ENCODE results near the gene SARNP. TPM values are rescaled to one million over a fixed set of nuclear protein-coding genes. Genes with fewer than 3 reads are reported as not detected.

Gene SARNP
- total and polyA plus RNA-seq, 10 of the 15 experiments (the other 5 are each of a cell fraction or from before 2014, with no cell fraction given) = 77.6 to 445 (median 188) TPM

DNA sequence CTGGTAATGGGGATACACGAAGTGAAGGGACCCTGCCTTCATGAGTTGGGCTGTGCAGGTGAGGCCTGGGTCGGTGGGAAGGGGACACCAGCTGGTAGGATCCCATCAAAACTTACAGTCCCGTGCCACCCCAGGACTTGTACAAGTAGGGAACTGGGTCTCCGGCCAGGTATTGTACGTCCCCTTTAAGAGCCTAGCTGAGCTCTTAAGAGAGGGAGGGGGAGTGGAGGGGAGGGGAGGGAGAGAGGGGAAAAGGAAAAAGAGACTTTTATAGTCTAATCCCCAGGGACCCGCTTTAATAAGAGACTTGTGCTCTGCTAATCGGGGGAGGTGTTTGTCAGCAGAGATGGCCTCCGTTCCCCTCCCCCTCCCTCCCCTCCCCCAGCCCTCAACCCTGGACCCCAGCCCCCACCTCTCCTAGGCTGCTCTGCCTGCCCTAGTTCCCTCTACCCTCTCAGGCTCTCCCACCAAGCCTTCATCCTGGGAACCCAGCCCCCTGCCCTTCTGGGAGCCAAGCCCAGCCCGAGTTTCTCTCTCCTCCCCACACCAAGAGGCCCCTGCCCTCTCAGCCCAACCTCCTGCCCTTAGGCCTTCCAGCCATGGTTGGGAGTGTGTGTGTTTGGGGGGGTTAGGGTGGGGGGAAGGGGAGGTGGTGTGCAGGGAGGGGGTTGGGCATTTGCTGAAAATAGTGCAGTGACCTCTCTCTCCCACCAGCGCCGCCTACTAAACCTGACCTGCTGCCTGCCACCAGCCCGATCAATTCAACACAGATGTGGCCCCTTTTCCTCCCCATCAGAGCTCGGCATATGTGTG lies 72.0 kb downstream of the SARNP start:
- in situ Hi-C loops (cut with MboI) = no loop called here
- ATAC-seq (peak; percentile 11), FAIRE-seq (peak; percentile 35), DNase-seq (ENCODE audit: low read depth, low spot score) (no peak)
- ChIA-PET SMC1A (ENCODE audit: uncharacterized antibody, unreplicated experiment) (interaction anchor here (0.6 to 4.4 kb wide), 20 partner anchors 8 to 295 kb away, joined by 3 to 21 read pairs (median 4); partner anchors contain the start of genes DNAJC14, ORMDL2, RAB5B and SARNP), RAD21 (ENCODE audit: unreplicated experiment) (interaction anchor here (0.6 to 3.5 kb wide), 17 partner anchors 7 to 292 kb away, joined by 3 to 14 read pairs (median 4); partner anchors contain the start of genes CD63, ORMDL2, PMEL and PYM1), CTCF (interaction anchor here (0.5 to 5.0 kb wide), 17 partner anchors 8 to 284 kb away, joined by 3 to 32 read pairs (median 4); partner anchors contain the start of genes CD63, ORMDL2, PYM1 and SARNP), POLR2A (interaction anchor here (0.6 to 5.7 kb wide), 16 partner anchors 8 to 476 kb away, joined by 3 to 38 read pairs (median 4); partner anchors contain the start of genes CD63, DNAJC14, ORMDL2 and PYM1)
- TF ChIP-seq, protein P1, sequence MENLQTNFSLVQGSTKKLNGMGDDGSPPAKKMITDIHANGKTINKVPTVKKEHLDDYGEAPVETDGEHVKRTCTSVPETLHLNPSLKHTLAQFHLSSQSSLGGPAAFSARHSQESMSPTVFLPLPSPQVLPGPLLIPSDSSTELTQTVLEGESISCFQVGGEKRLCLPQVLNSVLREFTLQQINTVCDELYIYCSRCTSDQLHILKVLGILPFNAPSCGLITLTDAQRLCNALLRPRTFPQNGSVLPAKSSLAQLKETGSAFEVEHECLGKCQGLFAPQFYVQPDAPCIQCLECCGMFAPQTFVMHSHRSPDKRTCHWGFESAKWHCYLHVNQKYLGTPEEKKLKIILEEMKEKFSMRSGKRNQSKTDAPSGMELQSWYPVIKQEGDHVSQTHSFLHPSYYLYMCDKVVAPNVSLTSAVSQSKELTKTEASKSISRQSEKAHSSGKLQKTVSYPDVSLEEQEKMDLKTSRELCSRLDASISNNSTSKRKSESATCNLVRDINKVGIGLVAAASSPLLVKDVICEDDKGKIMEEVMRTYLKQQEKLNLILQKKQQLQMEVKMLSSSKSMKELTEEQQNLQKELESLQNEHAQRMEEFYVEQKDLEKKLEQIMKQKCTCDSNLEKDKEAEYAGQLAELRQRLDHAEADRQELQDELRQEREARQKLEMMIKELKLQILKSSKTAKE (IDR thresholded peaks at IDR 0.05; ENCODE audit: low read depth, poor library complexity, severe bottlenecking) = no peak
- TF ChIP-seq TCF3 (IDR thresholded peaks at IDR 0.05; ENCODE audit: borderline replicate concordance, insufficient read depth, low read depth, low read length) (no peak), RAD21 (IDR thresholded peaks at IDR 0.05; ENCODE audit: insufficient read depth, low read depth, low read length) (no peak), STAT1 (conservative IDR thresholded peaks at IDR 0.05) (no peak), KLF5 (IDR thresholded peaks at IDR 0.05; ENCODE audit: partially characterized antibody) (no peak), SPI1 (IDR thresholded peaks at IDR 0.05; ENCODE audit: borderline replicate concordance, insufficient read depth, low read depth, low read length) (no peak), MEF2B (IDR thresholded peaks at IDR 0.05; ENCODE audit: partially characterized antibody, poor library complexity, severe bottlenecking) (peak; percentile 64), SMC3 (IDR thresholded peaks at IDR 0.05; ENCODE audit: borderline replicate concordance, low read length) (no peak), BHLHE40 (IDR thresholded peaks at IDR 0.05; ENCODE audit: borderline replicate concordance in 1 of 2, low read depth in 2 of 2, low read length in 1 of 2) (peak in 1 of 2 experiments; percentile 53; a peak in 1 of 4 replicates), RUNX3 (IDR thresholded peaks at IDR 0.05; ENCODE audit: low read length) (no peak), KAT2A (conservative IDR thresholded peaks at IDR 0.05; ENCODE audit: control insufficient read depth, low read depth, low read length) (no peak), BCL11A (IDR thresholded peaks at IDR 0.05; ENCODE audit: low read depth, low read length) (no peak), RBBP5 (conservative IDR thresholded peaks at IDR 0.05) (no peak)
- TF ChIP-seq, protein P2, sequence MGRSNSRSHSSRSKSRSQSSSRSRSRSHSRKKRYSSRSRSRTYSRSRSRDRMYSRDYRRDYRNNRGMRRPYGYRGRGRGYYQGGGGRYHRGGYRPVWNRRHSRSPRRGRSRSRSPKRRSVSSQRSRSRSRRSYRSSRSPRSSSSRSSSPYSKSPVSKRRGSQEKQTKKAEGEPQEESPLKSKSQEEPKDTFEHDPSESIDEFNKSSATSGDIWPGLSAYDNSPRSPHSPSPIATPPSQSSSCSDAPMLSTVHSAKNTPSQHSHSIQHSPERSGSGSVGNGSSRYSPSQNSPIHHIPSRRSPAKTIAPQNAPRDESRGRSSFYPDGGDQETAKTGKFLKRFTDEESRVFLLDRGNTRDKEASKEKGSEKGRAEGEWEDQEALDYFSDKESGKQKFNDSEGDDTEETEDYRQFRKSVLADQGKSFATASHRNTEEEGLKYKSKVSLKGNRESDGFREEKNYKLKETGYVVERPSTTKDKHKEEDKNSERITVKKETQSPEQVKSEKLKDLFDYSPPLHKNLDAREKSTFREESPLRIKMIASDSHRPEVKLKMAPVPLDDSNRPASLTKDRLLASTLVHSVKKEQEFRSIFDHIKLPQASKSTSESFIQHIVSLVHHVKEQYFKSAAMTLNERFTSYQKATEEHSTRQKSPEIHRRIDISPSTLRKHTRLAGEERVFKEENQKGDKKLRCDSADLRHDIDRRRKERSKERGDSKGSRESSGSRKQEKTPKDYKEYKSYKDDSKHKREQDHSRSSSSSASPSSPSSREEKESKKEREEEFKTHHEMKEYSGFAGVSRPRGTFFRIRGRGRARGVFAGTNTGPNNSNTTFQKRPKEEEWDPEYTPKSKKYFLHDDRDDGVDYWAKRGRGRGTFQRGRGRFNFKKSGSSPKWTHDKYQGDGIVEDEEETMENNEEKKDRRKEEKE (IDR thresholded peaks at IDR 0.05) = no peak
- TF ChIP-seq, protein P3, sequence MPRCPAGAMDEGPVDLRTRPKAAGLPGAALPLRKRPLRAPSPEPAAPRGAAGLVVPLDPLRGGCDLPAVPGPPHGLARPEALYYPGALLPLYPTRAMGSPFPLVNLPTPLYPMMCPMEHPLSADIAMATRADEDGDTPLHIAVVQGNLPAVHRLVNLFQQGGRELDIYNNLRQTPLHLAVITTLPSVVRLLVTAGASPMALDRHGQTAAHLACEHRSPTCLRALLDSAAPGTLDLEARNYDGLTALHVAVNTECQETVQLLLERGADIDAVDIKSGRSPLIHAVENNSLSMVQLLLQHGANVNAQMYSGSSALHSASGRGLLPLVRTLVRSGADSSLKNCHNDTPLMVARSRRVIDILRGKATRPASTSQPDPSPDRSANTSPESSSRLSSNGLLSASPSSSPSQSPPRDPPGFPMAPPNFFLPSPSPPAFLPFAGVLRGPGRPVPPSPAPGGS (IDR thresholded peaks at IDR 0.05; ENCODE audit: borderline replicate concordance, insufficient read depth, low read depth, low read length, poor library complexity, severe bottlenecking) = no peak
- no peaks in the 10 kb centered on the region for H3K27me3 ChIP-seq (replicated peaks in 1 of 2; ENCODE audit: control insufficient read depth in 2 of 2, insufficient read depth in 2 of 2, low read length in 1 of 2)
- peaks cover 4 to 5% of the 10 kb centered on the region in 2 experiments; a peak in 2 of 4 replicates for H3K36me3 ChIP-seq (ENCODE audit: control insufficient read depth in 2 of 2, insufficient read depth in 2 of 2, low read length in 1 of 2)
- H3K9ac ChIP-seq (ENCODE audit: control insufficient read depth, insufficient read depth, low read length) = no peak overlapping the region
- no peak overlapping the region for H3K27ac ChIP-seq (ENCODE audit: control insufficient read depth, insufficient read depth)
- BruUV-seq (replicated peaks) = no TSS peak
- no peaks in the 10 kb centered on the region for H3K9me3 ChIP-seq (replicated peaks; ENCODE audit: control insufficient read depth, insufficient read depth, low read length)
- H3K4me2 ChIP-seq (ENCODE audit: control insufficient read depth, insufficient read depth) = peak overlapping the region; percentile 36
- H3K4me1 ChIP-seq (ENCODE audit: control insufficient read depth, insufficient read depth, low read length) = peaks cover 5% of the 10 kb centered on the region
- H3K79me2 ChIP-seq (ENCODE audit: control insufficient read depth, insufficient read depth, low read length) = peaks cover 2% of the 10 kb centered on the region
- H4K20me1 ChIP-seq (ENCODE audit: control insufficient read depth, insufficient read depth) = no peaks in the 10 kb centered on the region
- peak overlapping the region; percentile 39 for H2AFZ ChIP-seq (ENCODE audit: control insufficient read depth, low read depth, low read length)
- WGBS (ENCODE audit: insufficient coverage, insufficient replicate concordance, low lambda C conversion rate, missing lambda C conversion rate) = 47% methylated on average over 10 of the region's 13 CpGs
- H3K4me3 ChIP-seq = peak overlapping the region; percentile 79
- intact Hi-C loops (cut with micrococcal nuclease; ENCODE audit: unreplicated experiment) = no loop called here

All from GM12878 (cell line).